Activated gamma-delta T cell treated with anti-CD3 and anti-CD28 coated beads, Interleukin-2, amount 50 U/mL, for 16 hours (primary cell): ENCODE data around the gene FAM136A.
"Not testable (repeated sequence)": the region's sequence is repeated elsewhere in the genome, so short reads cannot be mapped to it uniquely, and the experiment has no call there.

Experiments used
- DNase-seq: peaks from one replicate; pipeline ENCODE4 v3.0.0-alpha.2; 2020; ENCODE audit warnings: low read depth

FAM136A gene

DNA sequence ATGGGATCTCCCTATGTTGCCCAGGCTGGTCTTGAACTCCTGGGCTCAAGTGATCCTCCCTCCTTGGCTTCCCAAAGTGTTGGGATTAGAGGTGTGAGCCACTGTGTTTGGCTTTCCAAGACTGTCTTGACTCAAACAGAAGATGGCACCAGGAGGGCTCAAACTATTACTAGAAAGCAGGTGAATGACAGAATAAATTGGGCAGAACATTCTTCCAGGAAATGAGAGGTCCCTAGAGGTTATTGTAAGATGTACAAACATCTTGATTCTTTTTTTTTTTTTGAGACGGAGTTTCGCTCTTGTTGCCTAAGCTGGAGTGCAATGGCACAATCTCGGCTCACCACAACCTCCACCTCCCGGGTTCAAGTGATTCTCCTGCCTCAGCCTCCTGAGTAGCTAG lies 4.0 kb downstream of the FAM136A start:
- DNase-seq, result not testable (repeated sequence)

DNA sequence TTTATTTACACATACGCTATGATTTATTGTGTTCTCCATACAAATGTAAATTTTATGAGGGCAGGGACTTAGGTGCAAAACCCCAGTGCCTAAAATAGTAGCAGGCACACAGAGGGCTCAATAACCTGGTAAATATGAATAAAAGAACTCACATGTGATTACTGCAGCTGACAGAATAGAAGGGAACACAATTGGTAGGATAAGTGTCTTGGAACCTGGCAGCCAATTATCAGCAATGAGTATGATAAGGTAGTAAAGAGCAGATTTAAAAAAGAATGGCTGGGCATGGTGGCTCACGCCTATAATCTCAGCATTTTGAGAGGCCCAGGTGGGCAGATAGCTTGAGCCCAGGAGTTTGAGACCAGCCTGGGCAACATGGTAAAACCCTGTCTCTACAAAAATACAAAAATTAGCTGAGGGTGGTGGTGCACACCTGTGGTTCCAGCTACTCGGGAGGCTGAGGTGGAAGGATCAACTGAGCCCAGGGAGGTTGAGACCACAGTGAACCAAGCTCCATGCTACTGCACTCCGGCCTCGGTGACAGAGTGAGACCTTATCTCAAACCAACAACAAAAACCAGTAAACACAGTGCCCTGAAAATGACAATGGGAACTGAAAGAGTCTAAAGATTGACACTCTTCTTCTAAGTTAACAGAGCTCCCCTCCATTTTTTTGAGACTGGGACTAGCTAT lies 18.2 kb downstream of the FAM136A start:
- no peak for DNase-seq

DNA sequence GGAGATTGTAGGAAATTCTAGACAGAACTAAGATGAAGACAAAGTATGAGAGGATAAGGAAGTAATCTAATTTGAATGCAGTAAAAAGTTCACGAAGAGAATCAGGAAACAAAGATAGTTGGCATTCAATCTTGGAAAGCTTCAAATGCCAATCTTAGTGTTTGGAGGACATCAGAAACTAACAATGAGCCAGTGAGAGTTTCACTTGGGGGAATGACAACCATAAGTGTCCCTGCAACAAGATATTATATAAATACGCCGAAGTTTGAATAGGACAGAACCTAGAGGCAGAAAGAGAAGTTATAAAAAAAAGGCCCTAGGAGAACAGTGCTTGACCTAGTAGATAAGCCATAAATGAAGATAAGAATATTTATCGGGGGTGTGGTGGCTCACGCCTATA lies 19.4 kb downstream of the FAM136A start:
- no peak for DNase-seq

DNA sequence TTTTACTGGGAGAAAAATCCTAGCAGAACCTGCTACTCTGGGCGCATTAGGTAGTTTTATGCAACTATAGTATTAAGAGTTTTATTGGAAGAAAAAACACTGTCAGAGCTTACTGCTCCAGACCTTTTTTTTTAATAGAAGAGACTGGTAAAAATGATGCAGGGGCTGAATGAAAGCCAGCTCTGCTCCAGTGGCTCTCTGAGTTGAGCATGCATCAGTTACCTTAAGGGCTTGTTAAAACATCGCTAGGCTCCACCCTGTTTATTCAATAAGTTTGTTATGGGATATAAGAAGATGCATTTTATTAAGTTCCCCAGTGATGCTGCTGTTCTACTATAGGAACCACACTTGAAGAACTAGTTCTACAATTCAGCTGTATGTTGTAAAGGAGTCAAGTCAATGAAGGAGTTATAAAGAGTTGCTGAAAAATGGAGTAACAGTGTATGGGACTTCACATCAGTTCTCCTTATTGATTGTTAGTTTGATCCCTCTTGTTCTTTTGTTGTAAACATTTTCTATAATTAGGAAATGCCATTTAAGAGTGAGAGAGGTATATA lies 21.5 kb downstream of the FAM136A start:
- DNase-seq, result no peak

DNA sequence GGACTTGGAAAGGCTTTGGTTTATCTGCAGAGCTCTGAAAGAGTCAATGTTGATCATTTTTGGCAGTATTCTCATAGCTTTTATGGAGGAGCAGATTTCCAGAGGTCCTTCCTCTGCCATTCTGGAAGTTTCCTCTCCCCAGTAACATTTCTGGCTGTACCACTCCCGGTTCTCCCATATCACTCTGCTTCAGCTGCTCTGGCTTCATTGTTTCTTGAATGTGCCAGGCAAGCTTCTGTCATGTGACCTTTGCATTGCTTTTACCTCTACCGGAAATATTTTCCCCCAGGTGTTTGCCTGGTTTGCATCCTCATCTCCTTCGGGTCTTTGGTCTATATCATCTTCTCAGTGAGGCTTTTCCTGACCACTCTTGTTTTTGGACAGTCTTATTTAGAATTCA lies 31.5 kb downstream of the FAM136A start:
- DNase-seq, result no peak

DNA sequence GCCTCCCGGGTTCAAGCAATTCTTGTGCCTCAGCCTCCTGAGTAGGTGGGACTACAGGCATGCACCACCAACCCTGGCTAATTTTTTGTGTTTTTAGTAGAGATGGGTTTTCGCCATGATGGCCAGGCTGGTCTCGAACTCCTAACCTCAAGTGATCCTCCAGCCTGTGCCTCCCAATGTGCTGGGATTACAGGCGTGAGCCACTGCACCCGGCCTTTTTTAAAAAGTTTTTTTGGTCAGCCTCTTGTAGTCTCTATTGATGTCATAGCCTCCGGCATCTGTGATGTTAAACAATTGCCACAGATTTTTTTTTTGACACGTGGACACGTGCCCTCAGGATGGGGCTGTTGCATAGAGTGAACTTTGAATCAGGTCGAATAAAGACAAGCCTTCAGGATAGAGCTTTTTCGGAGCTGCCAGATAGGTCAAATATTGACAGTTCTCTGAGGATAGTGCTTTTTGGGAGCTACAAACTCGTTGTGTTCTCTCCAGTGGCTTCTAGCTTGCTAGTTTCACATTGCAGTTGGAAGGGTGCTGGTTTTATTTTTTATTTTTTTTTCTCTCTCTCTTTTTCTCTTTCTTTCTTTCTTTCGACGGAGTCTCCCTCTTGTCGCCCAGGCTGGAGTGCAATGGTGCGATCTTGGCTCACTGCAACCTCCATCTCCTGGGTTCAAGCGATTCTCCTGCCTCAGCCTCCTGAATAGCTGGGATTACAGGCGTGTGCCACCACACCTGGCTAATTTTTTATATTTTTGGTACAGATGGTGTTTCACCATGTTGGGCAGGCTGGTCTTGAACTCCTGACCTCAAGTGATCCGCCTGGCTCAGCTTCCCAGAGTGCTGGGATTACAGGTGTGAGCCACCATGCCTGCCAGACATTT lies 32.2 kb downstream of the FAM136A start:
- not testable (repeated sequence) for DNase-seq

DNA sequence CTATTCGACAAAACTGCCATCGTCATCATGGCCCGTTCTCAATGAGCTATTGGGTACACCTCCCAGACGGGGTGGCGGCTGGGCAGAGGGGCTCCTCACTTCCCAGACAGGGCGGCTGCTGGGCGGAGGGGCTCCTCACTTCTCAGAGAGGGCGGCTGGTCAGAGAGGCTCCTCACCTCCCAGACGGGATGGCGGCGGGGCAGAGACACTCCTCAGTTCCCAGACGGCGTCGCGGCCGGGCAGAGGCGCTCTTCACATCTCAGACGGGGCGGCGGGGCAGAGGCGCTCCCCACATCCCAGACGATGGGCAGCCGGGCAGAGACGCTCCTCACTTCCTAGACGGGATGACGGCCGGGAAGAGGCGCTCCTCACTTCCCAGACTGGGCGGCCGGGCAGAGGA lies 34.9 kb downstream of the FAM136A start:
- DNase-seq, result not testable (repeated sequence)

DNA sequence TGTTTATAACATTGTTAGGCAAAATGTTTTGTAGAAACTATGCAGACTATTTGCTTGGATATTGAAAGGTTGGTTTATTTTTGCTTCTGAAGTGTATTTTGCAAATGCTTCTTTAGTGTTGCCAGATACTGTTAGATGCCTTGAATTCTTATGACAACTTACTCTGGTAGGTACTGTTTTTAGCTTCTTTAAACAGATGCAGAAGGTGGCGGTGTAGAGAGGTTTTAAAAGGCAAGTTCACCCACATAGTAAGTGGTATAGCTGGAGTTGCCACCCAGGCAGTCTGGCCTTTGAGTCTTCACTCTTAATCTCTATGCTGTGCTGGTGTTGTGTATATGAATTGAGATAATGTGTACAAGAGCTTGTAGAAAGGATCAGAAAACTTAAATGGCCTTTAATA lies 40.4 kb downstream of the FAM136A start:
- no peak for DNase-seq

DNA sequence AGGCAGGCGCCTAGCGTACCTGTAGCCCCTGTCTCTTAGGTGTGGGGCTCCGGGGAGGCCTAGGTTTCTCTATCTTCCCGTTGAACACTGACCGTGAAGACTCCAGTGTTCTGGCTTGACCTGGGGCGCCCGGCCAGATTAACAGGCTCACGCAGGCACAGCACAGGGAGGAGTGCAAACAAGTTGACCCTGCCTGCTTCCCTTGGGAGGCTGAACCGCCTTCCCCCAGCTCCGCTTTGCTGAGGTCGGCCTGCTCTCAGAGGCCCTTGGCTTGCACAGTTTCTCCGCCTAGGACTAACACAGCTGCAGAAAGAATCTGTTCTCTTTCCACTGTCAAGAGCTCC lies 43.4 kb downstream of the FAM136A start:
- no peak for DNase-seq

DNA sequence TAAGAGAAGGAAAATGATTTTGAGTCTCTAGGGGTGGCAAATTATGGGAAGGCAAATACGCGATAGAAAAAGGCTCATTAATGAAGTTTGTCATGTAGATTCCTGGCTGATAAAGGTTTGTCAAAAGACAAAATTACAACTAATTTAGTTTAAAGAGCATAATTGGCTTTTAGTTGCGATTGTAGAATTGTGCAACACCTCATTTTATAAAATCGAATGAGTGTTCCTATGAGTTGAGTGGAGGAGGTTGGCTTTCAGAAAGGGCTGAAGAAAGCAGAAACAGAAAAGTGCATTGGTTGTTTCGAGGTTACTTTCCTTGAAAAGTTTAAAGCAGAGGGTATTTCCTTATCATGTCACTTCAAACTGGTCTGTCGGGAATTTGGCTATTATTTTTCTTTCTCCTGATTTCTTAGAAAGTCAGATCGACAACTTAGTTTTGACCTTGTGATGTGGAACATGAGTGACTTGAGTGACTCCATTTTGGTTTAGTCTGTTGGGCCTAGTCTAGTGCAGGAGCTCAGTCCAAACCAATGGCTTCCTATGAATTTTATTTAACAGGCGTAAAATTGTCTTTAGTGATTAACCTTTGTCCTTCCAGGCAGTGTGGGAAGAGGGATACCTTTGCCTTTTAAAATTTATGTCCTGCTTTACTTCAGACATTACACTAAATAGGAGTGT lies 46.1 kb downstream of the FAM136A start:
- DNase-seq, result no peak

DNA sequence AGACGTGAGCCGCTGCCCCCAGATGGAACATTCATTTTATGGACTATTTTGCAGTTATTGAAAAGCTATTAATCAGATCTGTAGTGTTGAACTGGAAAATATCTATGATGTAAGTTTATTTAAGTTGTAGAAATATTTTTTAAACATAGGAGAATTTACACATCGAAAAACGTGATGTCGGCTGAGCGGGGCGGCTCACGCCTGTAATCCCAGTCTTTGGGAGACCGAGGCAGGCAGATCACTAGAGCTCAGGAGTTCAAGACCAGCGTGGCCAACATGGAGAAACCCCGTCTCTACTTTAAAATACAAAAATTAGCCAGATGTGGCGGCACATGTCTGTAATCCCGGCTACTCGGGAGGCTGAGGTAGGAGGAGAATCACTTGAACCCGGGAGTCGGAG lies 51.4 kb downstream of the FAM136A start:
- DNase-seq, result no peak

DNA sequence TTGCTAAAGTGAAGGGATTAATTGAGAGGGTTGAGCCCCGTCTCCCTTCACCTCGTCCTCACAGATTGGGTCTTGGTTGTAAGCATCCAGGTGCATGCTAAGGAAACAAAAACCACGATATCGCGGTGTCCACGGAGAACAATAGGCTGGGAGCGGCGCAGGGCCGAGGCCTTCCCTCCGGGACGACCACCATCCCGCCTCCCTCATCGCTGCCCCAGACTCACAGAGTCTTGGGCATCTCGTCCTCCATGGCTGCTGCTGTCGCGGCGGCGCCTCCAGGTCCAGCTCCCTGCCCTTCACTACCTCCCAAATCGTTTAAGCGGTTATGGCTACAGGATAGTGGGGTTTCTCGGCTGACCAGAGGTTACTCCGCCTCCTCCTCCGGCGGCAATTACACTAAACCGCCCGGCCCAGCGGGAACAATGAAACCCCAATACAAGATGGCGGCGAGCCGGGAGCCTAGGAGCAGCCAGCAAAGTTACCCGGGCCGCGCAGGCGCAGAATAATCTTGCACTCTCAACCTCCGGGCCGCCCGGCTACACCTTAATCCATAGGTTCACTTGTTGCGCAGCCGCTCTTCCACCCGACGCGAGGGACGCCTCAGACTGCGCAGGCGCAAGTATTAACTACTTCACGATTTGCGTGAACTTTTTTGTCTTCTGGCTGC lies 53.6 kb downstream of the FAM136A start, which contains the start of gene TIA1:
Gene TIA1 (minus strand): TSS at position 448 of the 667 bp plus-strand sequence. CDS start 198 bp downstream, at position 250.
- DNase-seq, result peak; percentile 98

DNA sequence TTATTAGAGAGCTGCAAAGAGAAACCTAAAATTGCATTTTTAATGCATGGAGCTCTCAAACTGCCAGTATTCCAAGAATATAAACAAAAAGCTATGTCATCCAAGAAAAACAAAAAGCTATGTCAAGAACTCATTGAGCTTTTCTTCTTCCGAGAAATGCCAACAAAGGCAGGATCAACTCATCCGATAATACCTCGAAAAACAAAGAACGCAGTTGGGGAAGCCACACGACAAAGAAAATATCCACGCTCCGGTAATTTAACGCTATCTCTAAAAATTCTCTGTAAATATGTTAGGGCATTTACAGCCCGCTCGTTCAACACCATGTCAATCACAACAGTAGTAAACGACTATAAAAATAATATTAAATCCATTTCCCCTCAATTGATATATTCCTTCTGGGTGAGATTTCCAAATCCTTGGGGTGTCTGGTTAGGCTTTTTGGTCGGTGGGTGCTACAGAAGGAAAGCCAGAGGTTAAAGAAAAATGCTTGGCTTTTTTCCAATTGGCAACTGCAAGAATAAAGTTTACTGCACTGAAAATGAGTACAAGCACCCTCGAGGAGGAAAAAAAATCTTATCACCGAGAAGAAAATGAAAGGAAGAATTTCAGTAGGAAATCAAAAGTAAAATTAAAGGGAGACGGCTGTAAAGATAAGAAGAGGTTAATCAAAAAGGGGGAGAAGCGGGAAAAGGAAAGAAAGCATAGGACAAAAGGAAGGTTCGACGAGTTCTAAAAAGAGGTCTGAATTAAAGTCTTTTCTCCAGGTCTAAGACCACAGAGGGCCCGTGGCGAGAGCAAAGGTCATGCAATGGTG lies 54.3 kb downstream of the FAM136A start:
- DNase-seq, result no peak
